NK-92 treated with Interleukin-12 subunit alpha and Interleukin-12 subunit beta, amount 100 ng/mL, for 24 hours (cell line): ENCODE results near the gene OXER1.
"Not testable (repeated sequence)": the region's sequence is repeated elsewhere in the genome, so short reads cannot be mapped to it uniquely, and the experiment has no call there.

Experiments
- DNase-seq: peaks from one replicate; lab custom pipeline; 2025; lab: John Stamatoyannopoulos, UW

Gene OXER1

DNA sequence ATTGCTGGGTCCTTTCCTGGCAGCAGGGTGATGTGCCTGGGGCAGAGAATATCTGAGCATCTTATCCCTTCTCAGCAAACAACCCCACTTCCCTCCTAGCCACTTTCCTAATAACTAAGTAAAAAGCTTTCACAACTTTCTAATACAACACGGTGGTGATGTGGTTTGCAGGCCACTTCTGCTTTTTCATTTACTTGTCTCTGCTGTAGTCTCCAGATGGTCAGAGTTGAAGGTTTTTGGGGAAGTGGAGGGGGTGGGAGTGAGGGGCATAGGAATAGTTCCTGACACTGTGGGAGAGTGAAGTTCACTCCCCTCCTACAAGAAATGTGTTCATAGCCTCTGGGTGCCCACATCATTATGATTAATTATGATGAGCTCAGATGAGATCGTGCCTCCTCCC lies 11.6 kb downstream of the OXER1 start:
- DNase-seq, result no peak

- no peak for DNase-seq
Measured at GRCh38 chr2:42748840-42749239, 15.1 kb downstream of the OXER1 start.

DNA sequence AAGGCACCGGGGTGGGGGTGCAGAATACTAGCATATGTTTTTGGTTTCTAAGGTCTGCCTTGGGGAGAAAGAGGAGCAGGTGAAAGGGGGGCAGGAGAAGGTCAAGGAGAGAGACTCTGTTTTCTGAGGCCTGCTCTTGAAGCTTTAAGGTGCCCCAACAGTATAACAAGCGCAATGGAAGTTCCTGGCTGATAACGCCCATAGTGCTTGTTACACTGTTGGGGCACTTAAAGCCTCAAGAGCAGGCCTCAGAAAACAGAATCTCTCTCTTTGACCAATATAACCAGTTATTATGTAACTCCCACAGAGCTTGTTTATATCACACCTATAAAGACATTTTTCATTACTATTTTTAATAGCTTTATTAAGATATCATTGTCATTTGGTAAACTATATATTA lies 16.5 kb downstream of the OXER1 start:
- no peak for DNase-seq

- no peak for DNase-seq
Measured at GRCh38 chr2:42744545-42745082, 19.3 kb downstream of the OXER1 start.

DNA sequence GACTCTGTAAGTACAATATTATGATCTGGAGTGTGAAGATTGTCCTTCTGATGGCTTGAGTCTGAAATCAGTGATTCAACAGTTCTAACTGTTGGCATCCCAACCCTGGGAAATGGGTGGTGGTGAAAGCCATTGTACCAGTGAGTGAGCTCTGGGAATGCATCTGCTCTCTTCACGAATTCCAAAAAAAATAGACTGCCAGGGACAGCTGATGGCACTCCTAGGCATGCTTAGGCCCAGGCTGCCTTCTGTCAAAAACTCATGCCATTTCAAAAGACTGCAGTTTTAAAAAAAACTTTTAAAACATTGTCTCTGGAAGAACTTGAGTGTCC lies 20.3 kb downstream of the OXER1 start:
- no peak for DNase-seq

DNA sequence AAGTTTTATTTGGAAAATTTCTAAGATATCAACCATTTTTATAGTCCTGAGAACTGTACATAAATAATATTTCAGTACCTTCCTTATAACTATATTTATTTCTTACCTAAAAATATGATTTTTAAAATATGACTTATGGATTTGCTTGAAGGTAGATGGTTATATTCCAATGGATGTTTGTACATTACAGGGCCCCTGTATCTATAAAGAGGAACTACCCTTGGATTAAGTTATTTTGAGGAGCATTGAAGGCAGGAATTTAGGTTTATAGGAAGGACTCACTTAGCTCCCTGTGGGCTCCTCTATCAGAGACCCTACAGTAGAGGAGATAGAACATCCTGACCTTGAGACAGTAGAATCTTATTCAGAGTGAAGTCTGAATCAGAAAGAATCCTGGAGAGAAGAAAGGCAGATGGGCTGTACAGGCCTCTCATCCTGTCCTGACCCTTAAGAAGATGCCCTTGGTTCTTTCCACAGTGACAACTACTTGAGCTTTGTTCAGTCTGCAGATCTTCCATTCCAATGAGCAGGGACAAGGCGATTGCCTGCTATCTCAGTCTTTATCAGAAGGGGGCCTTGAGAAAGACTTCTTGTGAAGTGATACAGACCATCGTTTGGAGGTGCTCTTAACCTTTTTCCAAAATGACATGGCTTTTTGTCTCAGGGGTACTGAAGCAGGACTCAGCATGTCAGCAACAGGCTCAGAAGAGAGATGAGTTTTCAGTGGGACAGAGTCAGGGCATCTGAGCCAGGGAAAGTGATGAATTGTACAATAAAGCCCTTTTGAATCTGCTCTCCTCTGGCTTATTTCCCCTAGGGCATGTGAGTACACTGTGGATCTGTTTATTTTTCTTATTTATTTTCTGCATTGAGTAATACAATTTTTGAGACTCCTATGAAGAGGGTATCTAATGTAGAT lies 20.9 kb downstream of the OXER1 start:
- no peak for DNase-seq

DNA sequence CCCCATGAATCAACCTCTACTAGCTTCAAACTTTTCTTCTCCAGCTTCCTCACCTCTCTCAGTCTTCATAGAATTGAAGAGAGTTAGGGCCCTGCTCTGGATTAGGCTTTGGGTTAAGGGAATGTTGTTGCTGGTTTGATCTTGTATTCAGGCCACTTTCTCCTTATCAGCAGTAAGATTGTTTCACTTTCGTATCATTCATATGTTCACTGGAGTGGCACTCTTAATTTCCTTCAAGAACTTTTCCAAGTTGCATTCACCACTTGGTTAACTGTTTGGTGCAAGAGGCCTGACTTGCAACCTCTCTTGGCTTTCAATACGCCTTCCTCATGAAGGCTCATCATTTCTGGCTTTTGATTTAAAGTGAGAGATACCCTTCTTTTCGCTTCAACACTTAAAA lies 22.8 kb downstream of the OXER1 start:
- DNase-seq, result no peak

- no peak for DNase-seq
Measured at GRCh38 chr2:42736598-42737322, 27.2 kb downstream of the OXER1 start.

GRCh38 chr2:42733852-42734251 lies 30.1 kb downstream of the OXER1 start:
- no peak for DNase-seq

DNA sequence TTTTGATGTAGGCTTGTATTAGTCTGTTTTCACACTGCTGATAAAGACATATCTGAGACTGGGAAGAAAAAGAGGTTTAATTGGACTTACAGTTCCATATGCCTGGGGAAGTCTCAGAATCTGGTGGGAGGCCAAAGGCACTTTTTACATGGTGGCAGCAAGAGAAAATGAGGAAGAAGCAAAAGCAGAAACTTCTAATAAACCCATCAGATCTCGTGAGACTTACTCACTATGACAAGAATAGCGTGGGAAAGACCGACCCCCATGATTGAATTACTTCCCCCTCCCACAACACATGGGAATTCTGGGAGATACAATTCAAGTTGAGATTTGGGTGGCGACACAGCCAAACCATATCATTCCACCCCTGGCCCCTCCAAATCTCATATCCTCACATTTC lies 32.6 kb downstream of the OXER1 start:
- not testable (repeated sequence) for DNase-seq

- no peak for DNase-seq
Measured at GRCh38 chr2:42726680-42727079, 37.3 kb downstream of the OXER1 start.

GRCh38 chr2:42725657-42726056 lies 38.3 kb downstream of the OXER1 start:
- DNase-seq, result no peak

DNA sequence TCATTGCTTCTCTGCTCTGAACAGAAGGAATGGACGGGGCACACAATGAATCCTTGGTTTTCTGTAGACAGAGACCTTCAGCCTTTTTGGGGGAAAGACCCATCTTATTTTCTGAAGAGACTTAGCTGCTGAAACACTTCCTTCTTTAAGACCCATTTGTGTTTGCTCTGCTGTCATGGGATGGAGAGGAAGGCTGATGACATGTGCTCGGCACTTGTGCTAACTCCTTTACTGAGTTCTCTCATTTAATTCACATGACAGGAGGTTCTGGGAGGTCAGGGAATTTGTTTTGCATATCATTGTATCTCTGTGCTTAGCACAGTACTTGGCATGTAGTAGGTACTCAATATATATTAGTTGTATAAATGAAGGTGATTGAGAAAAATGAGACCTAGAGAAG lies 39.0 kb downstream of the OXER1 start:
- no peak for DNase-seq

DNA sequence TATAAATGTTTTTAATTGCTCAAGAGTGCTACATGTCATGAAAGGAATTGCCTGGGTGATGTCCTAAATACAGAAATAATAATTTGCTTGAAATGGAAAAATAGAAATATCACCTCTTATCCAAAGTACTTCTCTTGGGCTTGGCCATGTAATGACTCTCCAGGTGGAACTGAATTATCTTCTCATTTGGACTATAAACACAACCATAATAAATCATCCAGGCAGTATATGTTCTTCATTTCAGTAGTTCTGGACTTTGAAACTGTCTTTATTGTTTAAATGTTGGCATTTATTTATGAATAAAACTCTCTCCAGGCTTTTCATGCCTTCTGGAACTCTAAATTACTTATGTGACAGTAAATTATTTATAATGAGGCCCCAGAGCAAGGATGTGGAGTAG lies 40.5 kb downstream of the OXER1 start:
- DNase-seq, result no peak

- DNase-seq, result no peak
Measured at GRCh38 chr2:42722320-42723190, 41.4 kb downstream of the OXER1 start.

GRCh38 chr2:42721898-42722297 lies 42.0 kb downstream of the OXER1 start:
- DNase-seq, result no peak

DNA sequence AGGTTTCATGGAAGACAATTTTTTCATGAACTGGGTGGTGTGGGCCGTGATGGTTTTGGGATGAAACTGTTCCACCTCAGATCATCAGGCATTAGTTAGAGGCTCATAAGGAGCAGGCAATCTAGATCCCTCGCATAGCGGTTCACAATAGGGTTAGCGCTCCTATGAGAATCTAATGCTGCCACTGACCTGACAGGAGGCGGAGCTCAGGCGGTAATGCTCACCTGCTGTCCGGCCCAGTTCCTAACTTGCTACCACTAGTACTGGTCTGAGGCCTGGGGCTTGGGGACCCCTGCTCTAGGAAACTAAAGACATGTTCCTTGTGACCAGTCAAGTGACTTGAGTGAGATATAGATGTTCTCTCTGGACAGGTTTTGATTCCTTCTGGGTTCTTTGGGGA lies 49.2 kb downstream of the OXER1 start:
- no peak for DNase-seq

GRCh38 chr2:42713920-42714319 lies 50.0 kb downstream of the OXER1 start:
- DNase-seq, result no peak

- DNase-seq, result no peak
Measured at GRCh38 chr2:42712934-42713333, 51.0 kb downstream of the OXER1 start.
